Measurements from ENCODE around the gene LCP2.

Gene LCP2

GRCh38 chr5:170257370-170257769 lies 40.2 kb downstream of the LCP2 start:
- Histone ChIP-seq H3K36me3 (ENCODE audit: control insufficient read depth in 1 of 2, insufficient read depth in 2 of 2, low read depth in 1 of 2, low read length in 2 of 2) (no peaks in the 10 kb centered on the region), H4K8ac (ENCODE audit: low read length) (no peak overlapping the region), H3K79me1 (replicated peaks; ENCODE audit: low read length, poor library complexity, severe bottlenecking) (no peaks in the 10 kb centered on the region), H3K27ac (ENCODE audit: low read length, poor library complexity, severe bottlenecking) (no peak overlapping the region), H3K18ac (ENCODE audit: low read depth in 1 of 2, low read length in 2 of 2) (no peak overlapping the region), H2BK120ac (ENCODE audit: low read depth, low read length) (no peak overlapping the region), H2BK12ac (ENCODE audit: low read length in 2 of 2) (no peak overlapping the region), H3K4ac (ENCODE audit: low read depth in 1 of 2, low read length in 2 of 2) (no peak overlapping the region), H3K4me1 (ENCODE audit: control insufficient read depth, insufficient read depth, low read depth, low read length) (no peaks in the 10 kb centered on the region), H2BK15ac (ENCODE audit: low read depth, poor library complexity, severe bottlenecking) (no peak overlapping the region), H3K4me3 (ENCODE audit: insufficient read depth in 1 of 2, low read depth in 1 of 2, low read length in 2 of 2) (no peak overlapping the region), H2AFZ (ENCODE audit: low read depth, low read length) (no peak overlapping the region), H3K9me3 (ENCODE audit: control insufficient read depth, low read length) (no peaks in the 10 kb centered on the region), H3K27me3 (ENCODE audit: control insufficient read depth in 1 of 2, insufficient read depth in 1 of 2, low read length in 2 of 2) (peaks cover 17 to 54% of the 10 kb centered on the region in 2 experiments), H2AK5ac (ENCODE audit: low read length, severe bottlenecking) (no peak overlapping the region), H3K9ac (ENCODE audit: low read length) (no peak overlapping the region), H3K14ac (ENCODE audit: low read length in 2 of 2) (no peak overlapping the region), H2BK5ac (ENCODE audit: low read depth, low read length, poor library complexity, severe bottlenecking) (no peak overlapping the region), H4K91ac (ENCODE audit: low read length) (no peak overlapping the region), H3K4me2 (ENCODE audit: low read length, poor library complexity, severe bottlenecking) (no peak overlapping the region), H3K23ac (ENCODE audit: low read length in 2 of 2) (no peak overlapping the region)
- no peak for DNase-seq
- 94% methylated on average over 4 of the region's 4 CpGs for WGBS

- Histone ChIP-seq H3K36me3 (ENCODE audit: control insufficient read depth in 1 of 2, insufficient read depth in 2 of 2, low read depth in 1 of 2, low read length in 2 of 2) (no peaks in the 10 kb centered on the region), H3K27me3 (ENCODE audit: control insufficient read depth in 1 of 2, insufficient read depth in 1 of 2, low read length in 2 of 2) (peaks cover 18 to 55% of the 10 kb centered on the region in 2 experiments), H2BK120ac (ENCODE audit: low read depth, low read length) (no peak overlapping the region), H2BK12ac (ENCODE audit: low read length in 2 of 2) (no peak overlapping the region), H3K4ac (ENCODE audit: low read depth in 1 of 2, low read length in 2 of 2) (no peak overlapping the region), H3K4me1 (ENCODE audit: control insufficient read depth, insufficient read depth, low read depth, low read length) (no peaks in the 10 kb centered on the region), H2AK5ac (ENCODE audit: low read length, severe bottlenecking) (no peak overlapping the region), H3K27ac (ENCODE audit: low read length, poor library complexity, severe bottlenecking) (no peak overlapping the region), H3K9me3 (ENCODE audit: control insufficient read depth, low read length) (no peaks in the 10 kb centered on the region), H3K9ac (ENCODE audit: low read length) (no peak overlapping the region), H3K18ac (ENCODE audit: low read depth in 1 of 2, low read length in 2 of 2) (no peak overlapping the region), H2BK15ac (ENCODE audit: low read depth, poor library complexity, severe bottlenecking) (no peak overlapping the region), H3K23ac (ENCODE audit: low read length in 2 of 2) (no peak overlapping the region), H2BK5ac (ENCODE audit: low read depth, low read length, poor library complexity, severe bottlenecking) (no peak overlapping the region), H3K4me2 (ENCODE audit: low read length, poor library complexity, severe bottlenecking) (no peak overlapping the region), H3K14ac (ENCODE audit: low read length in 2 of 2) (no peak overlapping the region), H2AFZ (ENCODE audit: low read depth, low read length) (no peak overlapping the region), H3K4me3 (ENCODE audit: insufficient read depth in 1 of 2, low read depth in 1 of 2, low read length in 2 of 2) (no peak overlapping the region), H4K91ac (ENCODE audit: low read length) (no peak overlapping the region), H3K79me1 (replicated peaks; ENCODE audit: low read length, poor library complexity, severe bottlenecking) (no peaks in the 10 kb centered on the region), H4K8ac (ENCODE audit: low read length) (no peak overlapping the region)
- no peak for DNase-seq
- 100% methylated on average over 1 of the region's 1 CpG for WGBS
These were observed 41.0 kb downstream of the LCP2 start for GRCh38 chr5:170256571-170256970.

GRCh38 chr5:170254056-170254455 lies 43.5 kb downstream of the LCP2 start:
- H3K79me1 ChIP-seq (replicated peaks; ENCODE audit: low read length, poor library complexity, severe bottlenecking) = no peaks in the 10 kb centered on the region
- no peak overlapping the region for H3K27ac ChIP-seq (ENCODE audit: low read length, poor library complexity, severe bottlenecking)
- H2BK120ac ChIP-seq (ENCODE audit: low read depth, low read length) = no peak overlapping the region
- peaks cover 14 to 40% of the 10 kb centered on the region in 2 experiments for H3K27me3 ChIP-seq (ENCODE audit: control insufficient read depth in 1 of 2, insufficient read depth in 1 of 2, low read length in 2 of 2)
- no peak overlapping the region for H3K4me3 ChIP-seq (ENCODE audit: insufficient read depth in 1 of 2, low read depth in 1 of 2, low read length in 2 of 2)
- no peak overlapping the region for H2BK15ac ChIP-seq (ENCODE audit: low read depth, poor library complexity, severe bottlenecking)
- H3K4ac ChIP-seq (ENCODE audit: low read depth in 1 of 2, low read length in 2 of 2) = no peak overlapping the region
- no peak overlapping the region for H2AK5ac ChIP-seq (ENCODE audit: low read length, severe bottlenecking)
- no peak overlapping the region for H3K4me2 ChIP-seq (ENCODE audit: low read length, poor library complexity, severe bottlenecking)
- no peak overlapping the region for H3K9ac ChIP-seq (ENCODE audit: low read length)
- no peak overlapping the region for H4K8ac ChIP-seq (ENCODE audit: low read length)
- no peaks in the 10 kb centered on the region for H3K9me3 ChIP-seq (ENCODE audit: control insufficient read depth, low read length)
- no peak overlapping the region for H2AFZ ChIP-seq (ENCODE audit: low read depth, low read length)
- H2BK5ac ChIP-seq (ENCODE audit: low read depth, low read length, poor library complexity, severe bottlenecking) = no peak overlapping the region
- no peak for DNase-seq
- H3K14ac ChIP-seq (ENCODE audit: low read length in 2 of 2) = no peak overlapping the region
- no peaks in the 10 kb centered on the region for H3K4me1 ChIP-seq (ENCODE audit: control insufficient read depth, insufficient read depth, low read depth, low read length)
- H2BK12ac ChIP-seq (ENCODE audit: low read length in 2 of 2) = no peak overlapping the region
- no peak overlapping the region for H3K18ac ChIP-seq (ENCODE audit: low read depth in 1 of 2, low read length in 2 of 2)
- H3K23ac ChIP-seq (ENCODE audit: low read length in 2 of 2) = no peak overlapping the region
- no peaks in the 10 kb centered on the region for H3K36me3 ChIP-seq (ENCODE audit: control insufficient read depth in 1 of 2, insufficient read depth in 2 of 2, low read depth in 1 of 2, low read length in 2 of 2)
- 63% methylated on average over 8 of the region's 8 CpGs for WGBS
- H4K91ac ChIP-seq (ENCODE audit: low read length) = no peak overlapping the region

GRCh38 chr5:170252720-170253350 lies 44.7 kb downstream of the LCP2 start:
- Histone ChIP-seq H2BK15ac (ENCODE audit: low read depth, poor library complexity, severe bottlenecking) (no peak overlapping the region), H3K27ac (ENCODE audit: low read length, poor library complexity, severe bottlenecking) (no peak overlapping the region), H3K4ac (ENCODE audit: low read depth in 1 of 2, low read length in 2 of 2) (no peak overlapping the region), H3K9me3 (ENCODE audit: control insufficient read depth, low read length) (no peaks in the 10 kb centered on the region), H2BK12ac (ENCODE audit: low read length in 2 of 2) (no peak overlapping the region), H4K91ac (ENCODE audit: low read length) (no peak overlapping the region), H2AFZ (ENCODE audit: low read depth, low read length) (no peak overlapping the region), H3K4me2 (ENCODE audit: low read length, poor library complexity, severe bottlenecking) (no peak overlapping the region), H3K23ac (ENCODE audit: low read length in 2 of 2) (no peak overlapping the region), H3K27me3 (ENCODE audit: control insufficient read depth in 1 of 2, insufficient read depth in 1 of 2, low read length in 2 of 2) (peaks cover 14 to 40% of the 10 kb centered on the region in 2 experiments), H2AK5ac (ENCODE audit: low read length, severe bottlenecking) (no peak overlapping the region), H4K8ac (ENCODE audit: low read length) (no peak overlapping the region), H3K79me1 (replicated peaks; ENCODE audit: low read length, poor library complexity, severe bottlenecking) (no peaks in the 10 kb centered on the region), H3K36me3 (ENCODE audit: control insufficient read depth in 1 of 2, insufficient read depth in 2 of 2, low read depth in 1 of 2, low read length in 2 of 2) (no peaks in the 10 kb centered on the region), H2BK120ac (ENCODE audit: low read depth, low read length) (no peak overlapping the region), H3K18ac (ENCODE audit: low read depth in 1 of 2, low read length in 2 of 2) (no peak overlapping the region), H3K4me3 (ENCODE audit: insufficient read depth in 1 of 2, low read depth in 1 of 2, low read length in 2 of 2) (no peak overlapping the region), H3K9ac (ENCODE audit: low read length) (no peak overlapping the region), H3K4me1 (ENCODE audit: control insufficient read depth, insufficient read depth, low read depth, low read length) (no peaks in the 10 kb centered on the region), H2BK5ac (ENCODE audit: low read depth, low read length, poor library complexity, severe bottlenecking) (no peak overlapping the region), H3K14ac (ENCODE audit: low read length in 2 of 2) (no peak overlapping the region)
- 75% methylated on average over 3 of the region's 9 CpGs for WGBS
- DNase-seq = no peak

Data from mesenchymal stem cell (in vitro differentiated cells and primary cell).